Gastrocnemius medialis (tissue), 4 donors: ENCODE measurements around the gene DSTYK.

Experiments
- POLR2A ChIP-seq, 2 donors: fragments of 450-650 bp; IDR thresholded peaks; one replicate each; pipeline ENCODE4 v1.6.1; 2017; ENCODE audit warnings: antibody characterized with exemption in 2 of 2, mild to moderate bottlenecking in 2 of 2, moderate library complexity in 2 of 2
- TF ChIP-seq, protein P1 (sequence below), 5 experiments: fragments of 450-650 bp in 3 of 5; fragments of 200-600 bp in 2 of 5; sonication (generic) in 2 of 5; IDR thresholded peaks in 4 of 5; conservative IDR thresholded peaks in 1 of 5; 1 replicate in 4 of 5; 2 replicates in 1 of 5; pipeline ENCODE4 v1.5.1; 2016 to 2019; ENCODE audit warnings: antibody characterized with exemption in 5 of 5, mild to moderate bottlenecking in 3 of 5, moderate library complexity in 3 of 5

DNA sequence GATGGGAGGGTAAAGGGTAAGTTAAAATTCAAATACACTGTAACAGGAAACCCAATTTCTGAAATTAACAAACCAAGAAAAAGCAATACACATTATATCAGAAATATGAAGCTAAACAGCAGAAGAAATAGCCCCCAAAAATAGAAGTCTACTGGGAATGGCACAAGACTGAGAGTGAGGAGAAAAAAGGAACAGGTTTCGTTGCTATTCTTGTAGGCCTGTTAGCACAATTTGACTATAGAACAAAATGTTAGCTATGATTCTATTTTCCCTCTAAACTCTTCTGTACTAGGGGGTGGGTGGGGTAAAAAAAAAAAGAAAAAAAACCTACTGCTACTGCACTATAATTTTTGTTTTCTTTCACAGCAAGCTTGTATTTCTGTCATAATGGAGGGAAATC lies 102.2 kb downstream of the DSTYK start:
- TF ChIP-seq, protein P1, sequence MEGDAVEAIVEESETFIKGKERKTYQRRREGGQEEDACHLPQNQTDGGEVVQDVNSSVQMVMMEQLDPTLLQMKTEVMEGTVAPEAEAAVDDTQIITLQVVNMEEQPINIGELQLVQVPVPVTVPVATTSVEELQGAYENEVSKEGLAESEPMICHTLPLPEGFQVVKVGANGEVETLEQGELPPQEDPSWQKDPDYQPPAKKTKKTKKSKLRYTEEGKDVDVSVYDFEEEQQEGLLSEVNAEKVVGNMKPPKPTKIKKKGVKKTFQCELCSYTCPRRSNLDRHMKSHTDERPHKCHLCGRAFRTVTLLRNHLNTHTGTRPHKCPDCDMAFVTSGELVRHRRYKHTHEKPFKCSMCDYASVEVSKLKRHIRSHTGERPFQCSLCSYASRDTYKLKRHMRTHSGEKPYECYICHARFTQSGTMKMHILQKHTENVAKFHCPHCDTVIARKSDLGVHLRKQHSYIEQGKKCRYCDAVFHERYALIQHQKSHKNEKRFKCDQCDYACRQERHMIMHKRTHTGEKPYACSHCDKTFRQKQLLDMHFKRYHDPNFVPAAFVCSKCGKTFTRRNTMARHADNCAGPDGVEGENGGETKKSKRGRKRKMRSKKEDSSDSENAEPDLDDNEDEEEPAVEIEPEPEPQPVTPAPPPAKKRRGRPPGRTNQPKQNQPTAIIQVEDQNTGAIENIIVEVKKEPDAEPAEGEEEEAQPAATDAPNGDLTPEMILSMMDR (IDR thresholded peaks at IDR 0.05 in 4 of 5, conservative IDR thresholded peaks at IDR 0.05 in 1 of 5): no peak
- no peak for TF ChIP-seq POLR2A (IDR thresholded peaks at IDR 0.05)
